MM.1S (cell line): ENCODE measurements around the gene COL24A1.

Experiments
- DNase-seq: peaks from one replicate; pipeline ENCODE4 v3.0.0-alpha.2; 2015
- H2AFZ ChIP-seq: fragments of 300-600 bp; sonication (generic); 2 replicates; pipeline ENCODE4 v1.6.0; 2016; ENCODE audit warnings: antibody characterized with exemption, low read length
- H3F3A ChIP-seq: fragments of 300-600 bp; sonication (generic); 2 replicates; pipeline ENCODE4 v1.6.1; 2016; ENCODE audit warnings: mild to moderate bottlenecking, antibody characterized with exemption, low read length, moderate library complexity, mixed read lengths; ENCODE audit not compliant: insufficient read depth
- H3K27ac ChIP-seq: fragments of 300-600 bp; sonication (generic); 2 replicates; pipeline ENCODE4 v1.5.1; 2016; ENCODE audit warnings: mild to moderate bottlenecking, low read length
- H3K27me3 ChIP-seq: fragments of 300-600 bp; sonication (generic); replicated peaks from 2 replicates; pipeline ENCODE4 v1.6.0; 2016; ENCODE audit warnings: low read length; ENCODE audit not compliant: insufficient read depth
- H3K36me3 ChIP-seq: fragments of 300-600 bp; sonication (generic); replicated peaks from 2 replicates; pipeline ENCODE4 v1.6.1; 2016; ENCODE audit warnings: mild to moderate bottlenecking, low read length, mixed read lengths; ENCODE audit not compliant: insufficient read depth
- H3K4me1 ChIP-seq: fragments of 300-600 bp; sonication (generic); 2 replicates; pipeline ENCODE4 v1.6.1; 2016; ENCODE audit warnings: low read length, mixed read lengths
- H3K4me2 ChIP-seq: fragments of 300-600 bp; sonication (generic); 2 replicates; pipeline ENCODE4 v1.6.0; 2016; ENCODE audit warnings: low read depth, low read length
- H3K4me3 ChIP-seq: fragments of 300-600 bp; sonication (generic); 2 replicates; pipeline ENCODE4 v1.5.1; 2016; ENCODE audit warnings: low read length, mixed read lengths
- H3K79me2 ChIP-seq: fragments of 300-600 bp; sonication (generic); 2 replicates; pipeline ENCODE4 v1.6.1; 2016; ENCODE audit warnings: mixed run types, low read length, mixed read lengths
- H3K9ac ChIP-seq: fragments of 300-600 bp; sonication (generic); 2 replicates; pipeline ENCODE4 v1.6.1; 2016; ENCODE audit warnings: low read length, mixed read lengths
- H3K9me2 ChIP-seq: fragments of 300-600 bp; sonication (generic); replicated peaks from 2 replicates; pipeline ENCODE4 v1.6.1; 2016; ENCODE audit warnings: mild to moderate bottlenecking, low read length, mixed read lengths; ENCODE audit not compliant: insufficient read depth
- H3K9me3 ChIP-seq: fragments of 300-600 bp; sonication (generic); replicated peaks from 2 replicates; pipeline ENCODE4 v1.6.1; 2016; ENCODE audit warnings: mild to moderate bottlenecking, low read length, mixed read lengths; ENCODE audit not compliant: insufficient read depth
- H4K20me1 ChIP-seq: fragments of 300-600 bp; sonication (generic); 2 replicates; pipeline ENCODE4 v1.6.1; 2016; ENCODE audit warnings: mild to moderate bottlenecking, low read length, moderate library complexity, mixed read lengths; ENCODE audit not compliant: insufficient read depth
- CTCF ChIP-seq: fragments of 300-600 bp; sonication (generic); IDR thresholded peaks from 2 replicates; pipeline ENCODE4 v1.5.1; 2016; ENCODE audit warnings: antibody characterized with exemption, low read length, mixed read lengths
- EZH2 ChIP-seq: fragments of 300-600 bp; sonication (generic); optimal IDR thresholded peaks from 2 replicates; pipeline ENCODE3; 2017; ENCODE audit warnings: low read depth, mild to moderate bottlenecking, antibody characterized with exemption, low read length, mixed read lengths
- EZH2phosphoT487 ChIP-seq: fragments of 300-600 bp; sonication (generic); IDR thresholded peaks from 2 replicates; pipeline ENCODE4 v1.6.1; 2018; ENCODE audit warnings: antibody characterized with exemption, low read length

The COL24A1 gene

GRCh38 chr1:85936470-85936869 lies 220.1 kb downstream of the COL24A1 start:
- Histone ChIP-seq H3F3A (no peaks in the 10 kb centered on the region), H3K9ac (no peak overlapping the region), H3K27me3 (no peaks in the 10 kb centered on the region), H3K9me3 (no peaks in the 10 kb centered on the region), H4K20me1 (no peaks in the 10 kb centered on the region), H3K4me2 (no peak overlapping the region), H3K27ac (no peak overlapping the region), H3K4me3 (no peak overlapping the region), H3K4me1 (no peaks in the 10 kb centered on the region), H2AFZ (no peak overlapping the region), H3K79me2 (no peaks in the 10 kb centered on the region), H3K9me2 (no peaks in the 10 kb centered on the region), H3K36me3 (no peaks in the 10 kb centered on the region)
- TF ChIP-seq CTCF (no peak), EZH2 (no peak)
- no peak for DNase-seq

DNA sequence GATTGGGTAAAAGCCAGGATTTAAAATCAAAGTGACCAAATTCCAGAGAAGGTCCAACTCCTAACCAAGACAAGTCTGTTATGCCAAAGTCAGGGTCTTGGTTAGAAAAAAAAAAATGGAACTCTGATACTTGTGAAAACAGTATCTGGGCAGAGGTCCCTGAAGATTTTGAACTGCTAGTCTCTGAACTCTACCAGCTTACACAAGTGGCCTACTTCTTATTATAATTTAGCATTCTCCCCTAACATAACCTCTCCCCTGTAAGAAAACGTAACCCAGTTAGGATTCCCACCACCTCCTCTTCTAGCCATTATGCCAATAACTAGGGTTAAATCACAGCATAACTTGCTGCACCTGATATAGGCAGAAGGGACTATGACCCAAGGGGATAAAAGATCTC lies 220.5 kb downstream of the COL24A1 start:
- Histone ChIP-seq H4K20me1 (no peaks in the 10 kb centered on the region), H3K36me3 (no peaks in the 10 kb centered on the region), H2AFZ (no peak overlapping the region), H3K9me2 (no peaks in the 10 kb centered on the region), H3K9me3 (no peaks in the 10 kb centered on the region), H3K4me1 (no peaks in the 10 kb centered on the region), H3K4me2 (no peak overlapping the region), H3K4me3 (no peak overlapping the region), H3K27ac (no peak overlapping the region), H3K79me2 (no peaks in the 10 kb centered on the region), H3K9ac (no peak overlapping the region), H3K27me3 (no peaks in the 10 kb centered on the region), H3F3A (no peaks in the 10 kb centered on the region)
- TF ChIP-seq CTCF (no peak), EZH2 (no peak), EZH2phosphoT487 (no peak)
- DNase-seq = no peak

DNA sequence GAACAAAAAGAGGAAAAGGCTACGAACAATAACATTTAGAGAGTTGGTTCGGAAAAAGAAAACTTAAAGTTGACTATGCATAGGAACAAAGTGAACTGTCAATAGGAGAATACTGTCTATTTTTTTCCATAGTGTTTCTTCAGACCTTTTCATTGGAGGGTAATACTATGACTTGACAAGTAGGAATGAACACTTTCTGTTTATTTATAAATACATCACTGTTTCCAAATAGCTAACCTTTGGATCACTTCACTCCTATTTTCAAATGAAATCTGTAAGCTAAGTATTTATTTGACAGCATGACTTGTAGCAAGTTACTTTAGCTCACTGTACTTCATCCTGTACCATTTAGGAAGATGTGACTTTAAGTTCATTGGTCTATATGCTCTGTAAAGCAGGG lies 221.3 kb downstream of the COL24A1 start:
- H3K4me3 ChIP-seq = no peak overlapping the region
- H3F3A ChIP-seq = no peaks in the 10 kb centered on the region
- no peaks in the 10 kb centered on the region for H3K36me3 ChIP-seq
- H3K9me2 ChIP-seq = no peaks in the 10 kb centered on the region
- no peak for TF ChIP-seq CTCF
- no peak for TF ChIP-seq EZH2phosphoT487
- no peaks in the 10 kb centered on the region for H3K4me1 ChIP-seq
- no peak overlapping the region for H3K9ac ChIP-seq
- H3K79me2 ChIP-seq = no peaks in the 10 kb centered on the region
- no peaks in the 10 kb centered on the region for H4K20me1 ChIP-seq
- H3K9me3 ChIP-seq = no peaks in the 10 kb centered on the region
- DNase-seq = no peak
- H3K4me2 ChIP-seq = no peak overlapping the region
- no peaks in the 10 kb centered on the region for H3K27me3 ChIP-seq
- H2AFZ ChIP-seq = no peak overlapping the region
- no peak overlapping the region for H3K27ac ChIP-seq

- H3K4me1 ChIP-seq = no peaks in the 10 kb centered on the region
- no peaks in the 10 kb centered on the region for H3K36me3 ChIP-seq
- no peaks in the 10 kb centered on the region for H3K27me3 ChIP-seq
- H3K27ac ChIP-seq = no peak overlapping the region
- no peak overlapping the region for H3K4me2 ChIP-seq
- no peaks in the 10 kb centered on the region for H4K20me1 ChIP-seq
- no peaks in the 10 kb centered on the region for H3F3A ChIP-seq
- no peak for DNase-seq
- TF ChIP-seq EZH2 = no peak
- TF ChIP-seq EZH2phosphoT487 = no peak
- H3K9me3 ChIP-seq = no peaks in the 10 kb centered on the region
- H3K9ac ChIP-seq = no peak overlapping the region
- H3K79me2 ChIP-seq = no peaks in the 10 kb centered on the region
- no peak overlapping the region for H2AFZ ChIP-seq
- H3K4me3 ChIP-seq = no peak overlapping the region
- no peaks in the 10 kb centered on the region for H3K9me2 ChIP-seq
Observed at GRCh38 chr1:85934516-85934915, 222.1 kb downstream of the COL24A1 start.
